ENCODE results near the gene LIFR.

- no peak for TF ChIP-seq CTCF (IDR thresholded peaks at IDR 0.05)
- TF ChIP-seq EZH2 (IDR thresholded peaks at IDR 0.05), result no peak
Observed at GRCh38 chr5:38494763-38495162, 61.7 kb downstream of the LIFR start.
